Ecto neural progenitor cell (in vitro differentiated cells): ENCODE results near the gene METRN.
"Not testable (repeated sequence)": the region's sequence is repeated elsewhere in the genome, so short reads cannot be mapped to it uniquely, and the experiment has no call there.

Experiments
- DNase-seq: peaks from one replicate; pipeline ENCODE4 v3.0.0-alpha.2; 2018; ENCODE audit warnings: low spot score

Gene METRN

GRCh38 chr16:735982-736453 is 21.1 kb downstream of the METRN start:
- no peak for DNase-seq

- no peak for DNase-seq
Measured at GRCh38 chr16:736936-737481, 22.1 kb downstream of the METRN start.

GRCh38 chr16:739560-740458 is 24.9 kb downstream of the METRN start:
- DNase-seq, result no peak

- DNase-seq, result no peak
Measured at GRCh38 chr16:740459-740763, 25.5 kb downstream of the METRN start.

GRCh38 chr16:740764-741505 is 26.0 kb downstream of the METRN start, which contains the start of gene CIAO3:
TSS of gene CIAO3 (minus strand) at chr16:740997. CDS start at chr16:740985, 12 bp downstream.
- peak; percentile 96 for DNase-seq

- DNase-seq, result no peak
Measured at GRCh38 chr16:741986-742629, 27.2 kb downstream of the METRN start.

GRCh38 chr16:742894-743293 is 28.0 kb downstream of the METRN start:
- DNase-seq, result not testable (repeated sequence)

- DNase-seq, result no peak
Measured at GRCh38 chr16:743794-744500, 29.0 kb downstream of the METRN start.

- peak; percentile 81 for DNase-seq
Measured at GRCh38 chr16:745739-746138, 30.8 kb downstream of the METRN start.

- DNase-seq, result no peak
Measured at GRCh38 chr16:746637-747036, 31.7 kb downstream of the METRN start.

- DNase-seq, result no peak
Measured at GRCh38 chr16:747978-748746, 33.2 kb downstream of the METRN start.

- DNase-seq, result no peak
Measured at GRCh38 chr16:749010-749409, 34.1 kb downstream of the METRN start.

- DNase-seq, result no peak
Measured at GRCh38 chr16:750485-750884, 35.6 kb downstream of the METRN start.

GRCh38 chr16:751152-752006 is 36.5 kb downstream of the METRN start:
- DNase-seq, result no peak

GRCh38 chr16:752007-752312 is 37.0 kb downstream of the METRN start:
- DNase-seq, result no peak

- DNase-seq, result not testable (repeated sequence)
Measured at GRCh38 chr16:754121-754607, 39.2 kb downstream of the METRN start.

- DNase-seq, result no peak
Measured at GRCh38 chr16:754656-755055, 39.7 kb downstream of the METRN start.

- no peak for DNase-seq
Measured at GRCh38 chr16:756428-756827, 41.5 kb downstream of the METRN start.

- no peak for DNase-seq
Measured at GRCh38 chr16:759110-759910, 44.4 kb downstream of the METRN start.
